HepG2 (cell line): ENCODE measurements around the gene ENDOU. TPM values are rescaled to one million over a fixed set of nuclear protein-coding genes. Genes with fewer than 3 reads are reported as not detected.

Experiments
- ATAC-seq: fragments of 200-7000 bp; cut with Tn5 transposase; 3 replicates; pipeline ENCODE4 v1.9.1; 2020; ENCODE audit warnings: mild to moderate bottlenecking, moderate library complexity
- BruUV-seq: library from RNA; stranded (reverse); fragments of 400-500 nt; replicated peaks from 2 replicates; lab custom pipeline; 2021; lab: Mats Ljungman, UMichigan
- CTCF ChIA-PET: fragments of 300-600 bp; formaldehyde crosslinking; extraction: SDS; loops from one replicate; lab custom pipeline; 2021; ENCODE audit warnings: low total read pairs, inconsistent platforms, low intra/inter-chr PET ratio; lab: Yijun Ruan, JAX
- POLR2A ChIA-PET: fragments of 350-600 bp; sonication (Branson Sonifier 250); formaldehyde crosslinking; loops from one replicate; lab custom pipeline; 2020; ENCODE audit warnings: antibody characterized with exemption, inconsistent platforms; lab: Yijun Ruan, JAX
- DNase-seq: peaks from one replicate; pipeline ENCODE4 v3.0.0-alpha.2; 2015; ENCODE audit warnings: low spot score
- FAIRE-seq: peaks from 3 replicates; lab custom pipeline; 2011; peaks lifted over from hg19 to GRCh38; lab: Jason Lieb, UNC
- H2AFZ ChIP-seq: one replicate; pipeline ENCODE4 v1.6.1; 2011; ENCODE audit warnings: low read length, inconsistent platforms
- H3K27ac ChIP-seq: fragments of 300-600 bp; 3 replicates; pipeline ENCODE4 v1.8.0; 2011; ENCODE audit warnings: mixed run types, mild to moderate bottlenecking, mixed read lengths, low read length, inconsistent platforms; ENCODE audit not compliant: insufficient read depth; ENCODE audit errors: extremely low read length
- H3K27me3 ChIP-seq, 2 experiments: fragments of 200-600 bp in 1 of 2; 2 replicates in 1 of 2; 3 replicates in 1 of 2; pipeline versions ENCODE4 v1.6.0 to v1.8.0; 2011; ENCODE audit warnings: low read length in 2 of 2, mild to moderate bottlenecking in 2 of 2, moderate library complexity in 2 of 2, inconsistent platforms in 1 of 2; ENCODE audit not compliant: insufficient read depth in 2 of 2, control insufficient read depth in 1 of 2
- H3K36me3 ChIP-seq, 2 experiments: fragments of 200-600 bp in 1 of 2; replicated peaks in 1 of 2; 2 replicates in 1 of 2; 3 replicates in 1 of 2; pipeline versions ENCODE4 v1.5.1 to v1.8.0; 2011; ENCODE audit warnings: low read length in 2 of 2, inconsistent platforms in 1 of 2; ENCODE audit not compliant: insufficient read depth in 2 of 2, control insufficient read depth in 1 of 2
- H3K4me1 ChIP-seq: 2 replicates; pipeline ENCODE4 v1.5.1; 2012; ENCODE audit warnings: low read length, inconsistent platforms; ENCODE audit not compliant: insufficient read depth
- H3K4me2 ChIP-seq: 2 replicates; pipeline ENCODE4 v1.6.0; 2011; ENCODE audit warnings: low read depth, low read length, inconsistent platforms
- H3K4me3 ChIP-seq, 3 experiments: fragments of 200-600 bp in 1 of 3; sonication (generic), shearing (Covaris generic) in 1 of 3; replicated peaks in 1 of 3; 2 replicates each; pipeline ENCODE4 v1.5.1; 2011 to 2016; ENCODE audit warnings: low read length in 3 of 3, inconsistent platforms in 2 of 3, low read depth in 2 of 3, mild to moderate bottlenecking in 2 of 3, control low read depth in 1 of 3, mixed read lengths in 1 of 3; ENCODE audit not compliant: insufficient read depth in 1 of 3
- H3K79me2 ChIP-seq: one replicate; pipeline ENCODE4 v1.6.1; 2011; ENCODE audit warnings: low read length, inconsistent platforms; ENCODE audit not compliant: insufficient read depth
- H3K9ac ChIP-seq: 2 replicates; pipeline ENCODE4 v1.6.0; 2011; ENCODE audit warnings: mild to moderate bottlenecking, low read depth, low read length, inconsistent platforms; ENCODE audit not compliant: insufficient read depth
- H3K9me3 ChIP-seq: 2 replicates; pipeline ENCODE4 v1.5.1; 2012; ENCODE audit warnings: mild to moderate bottlenecking, low read length
- H4K20me1 ChIP-seq: 2 replicates; pipeline ENCODE4 v1.6.0; 2011; ENCODE audit warnings: inconsistent platforms, mild to moderate bottlenecking, low read length, moderate library complexity; ENCODE audit not compliant: insufficient read depth
- CENPT ChIP-seq: sonication (generic); formaldehyde crosslinking; IDR thresholded peaks from 2 replicates; pipeline ENCODE4 v1.8.0; 2022; ENCODE audit warnings: low read depth, mild to moderate bottlenecking, moderate library complexity, missing genetic modification reagents
- HOXA7 ChIP-seq: sonication (generic); formaldehyde crosslinking; IDR thresholded peaks from 2 replicates; pipeline ENCODE4 v1.8.1; 2022; ENCODE audit warnings: mild to moderate bottlenecking, missing genetic modification reagents, moderate library complexity
- PRDM4 ChIP-seq: sonication (generic); formaldehyde crosslinking; IDR thresholded peaks from 2 replicates; pipeline ENCODE4 v1.9.0; 2021; ENCODE audit warnings: missing genetic modification reagents, borderline replicate concordance
- REST ChIP-seq, 2 experiments: IDR thresholded peaks; 2 replicates each; pipeline ENCODE4 v1.6.1; 2011 to 2012; ENCODE audit warnings: low read length in 2 of 2, borderline replicate concordance in 1 of 2, low read depth in 1 of 2, mild to moderate bottlenecking in 1 of 2, moderate library complexity in 1 of 2
- SOX5 ChIP-seq: IDR thresholded peaks from 2 replicates; pipeline ENCODE4 v1.6.1; 2016; ENCODE audit warnings: borderline replicate concordance
- ZBTB2 ChIP-seq: sonication (generic); formaldehyde crosslinking; IDR thresholded peaks from 2 replicates; pipeline ENCODE4 v1.8.0; 2022; ENCODE audit warnings: low read depth, missing genetic modification reagents
- WGBS: methylation state at CpG from one replicate; pipeline ENCODE4 v1.1.6; 2017; ENCODE audit warnings: low lambda C conversion rate; 5-methylcytosine and 5-hydroxymethylcytosine counted together
- in situ Hi-C: cut with HindIII; loops from 2 replicates; pipeline ENCODE4 v1.10.0; 2017; ENCODE audit warnings: low pct_unique_long_range_greater_than_20kb; ENCODE audit not compliant: extremely low pct_ligation_motif_present
- intact Hi-C: fragments of 100-400 bp; cut with micrococcal nuclease; formaldehyde crosslinking; loops from one replicate; pipeline ENCODE4 v1.10.0; 2022; ENCODE audit not compliant: unreplicated experiment
- polyA plus RNA-seq, 8 experiments: library from polyadenylated mRNA; depleted of rRNA in 3 of 8; stranded (reverse) in 7 of 8; unstranded in 1 of 8; fragments of >200 nt; fragmentation: Illumina TruSeq in 4 of 8; extraction: Trizol in 4 of 8; gene quantifications; 2 replicates each; pipeline versions ENCODE4 v1.2.1 to v1.2.3, GENCODE V29; 2011 to 2016; ENCODE audit warnings: low read depth in 4 of 8, missing spikeins in 1 of 8, mixed read lengths in 1 of 8; ENCODE audit not compliant: insufficient read depth in 1 of 8
- total RNA-seq, 5 experiments: library from RNA; depleted of rRNA; stranded (reverse); fragments of >200 nt; fragmentation: Illumina TruSeq; extraction: Trizol; gene quantifications; 2 replicates each; pipeline ENCODE4 v1.2.3, GENCODE V29; 2016; ENCODE audit warnings: low read depth in 1 of 5

The ENDOU gene
- total and polyA plus RNA-seq, 2 of the 13 experiments (the other 11 are each of a cell fraction or from before 2014, with no cell fraction given), result not detected

GRCh38 chr12:47698055-47698454 is 27.2 kb downstream of the ENDOU start:
- DNase-seq (no peak), FAIRE-seq (no peak), ATAC-seq (no peak)
- Histone ChIP-seq H3K9ac (no peak overlapping the region), H2AFZ (no peak overlapping the region), H3K79me2 (no peaks in the 10 kb centered on the region), H4K20me1 (no peaks in the 10 kb centered on the region), H3K27ac (no peak overlapping the region), H3K4me1 (peaks cover under 1% of the 10 kb centered on the region; the same call in 1 of the 2 replicates), H3K27me3 (no peaks in the 10 kb centered on the region), H3K4me2 (no peak overlapping the region), H3K36me3 (peaks cover 4 to 33% of the 10 kb centered on the region in 2 experiments), H3K9me3 (no peaks in the 10 kb centered on the region), H3K4me3 (no peak overlapping the region)
- WGBS, result 97% methylated on average over 4 of the region's 4 CpGs
- intact Hi-C loops, result no loop called here
- in situ Hi-C loops, result no loop called here
- POLR2A ChIA-PET, result interaction anchor here (0.6 kb wide), 1 partner anchor 9 kb away, joined by 3 read pairs; no protein-coding TSS in a partner anchor
- TF ChIP-seq ZBTB2 (CRISPR knock-in tag), result no peak
- no peak for TF ChIP-seq SOX5 (CRISPR knock-in tag)
- TF ChIP-seq PRDM4 (CRISPR knock-in tag), result no peak
- TF ChIP-seq CENPT (CRISPR knock-in tag), result no peak
- no peak for TF ChIP-seq REST (IDR thresholded peaks at IDR 0.05; ENCODE audit: borderline replicate concordance in 1 of 2, low read depth in 1 of 2, low read length in 2 of 2)
- TF ChIP-seq HOXA7, result no peak
- CTCF ChIA-PET, result no interaction called here
- BruUV-seq, result no TSS peak
